SK-N-MC (cell line): Measurements from ENCODE around the gene MKLN1.

Experiments
- EZH2 ChIP-seq: fragments of 200-600 bp; sonication (generic); IDR thresholded peaks from one replicate; pipeline ENCODE4 v1.6.1; 2017; ENCODE audit warnings: antibody characterized with exemption
- POLR2AphosphoS5 ChIP-seq: IDR thresholded peaks from 2 replicates; pipeline ENCODE4 v1.6.1; 2012; ENCODE audit warnings: mild to moderate bottlenecking, low read depth, low read length, borderline replicate concordance

GRCh38 chr7:131357282-131357880, 29.7 kb downstream of the MKLN1 start:
- TF ChIP-seq POLR2AphosphoS5, result no peak
- TF ChIP-seq EZH2, result no peak
